GM20000 (cell line): ENCODE measurements around the gene RIPK4.
"Not testable (repeated sequence)": the region's sequence is repeated elsewhere in the genome, so short reads cannot be mapped to it uniquely, and the experiment has no call there.

Experiments
- DNase-seq: peaks from one replicate; pipeline ENCODE4 v3.0.0; 2012; ENCODE audit warnings: low spot score
- CTCF ChIP-seq: IDR thresholded peaks from 2 replicates; pipeline ENCODE4 v1.5.1; 2012; ENCODE audit warnings: mild to moderate bottlenecking, control low read depth; ENCODE audit errors: extremely low read depth, missing control alignments

RIPK4 gene

GRCh38 chr21:41717573-41718330 is 49.1 kb downstream of the RIPK4 start:
- TF ChIP-seq CTCF = no peak
- DNase-seq = no peak

- DNase-seq = no peak
- TF ChIP-seq CTCF = no peak
Measured at GRCh38 chr21:41716751-41717150, 50.1 kb downstream of the RIPK4 start.

GRCh38 chr21:41715649-41716281 is 51.1 kb downstream of the RIPK4 start:
- no peak for DNase-seq
- no peak for TF ChIP-seq CTCF

GRCh38 chr21:41714299-41714865 is 52.5 kb downstream of the RIPK4 start:
- DNase-seq = not testable (repeated sequence)

GRCh38 chr21:41713495-41714281 is 53.2 kb downstream of the RIPK4 start:
- DNase-seq = no peak
- TF ChIP-seq CTCF = no peak

- no peak for DNase-seq
- TF ChIP-seq CTCF = no peak
Measured at GRCh38 chr21:41712730-41713129, 54.1 kb downstream of the RIPK4 start.

GRCh38 chr21:41712201-41712600 is 54.7 kb downstream of the RIPK4 start:
- no peak for DNase-seq
- no peak for TF ChIP-seq CTCF
